Suppressor macrophage (primary cell): ENCODE results near the gene SMIM20.

Experiments
- DNase-seq, 4 experiments: peaks; one replicate each; pipeline ENCODE4 v3.0.0-alpha.2; 2020 to 2022

SMIM20 gene

GRCh38 chr4:25926462-25926861 is 12.4 kb downstream of the SMIM20 start:
- DNase-seq: no peak

- peak in 2 of 4 experiments; percentile 25 to 26 for DNase-seq
Observed at GRCh38 chr4:25927361-25928195, 13.6 kb downstream of the SMIM20 start.

- peak; percentile 72 to 93 (median 82) for DNase-seq
Observed at GRCh38 chr4:25928379-25929297, 14.6 kb downstream of the SMIM20 start.

- no peak for DNase-seq
Observed at GRCh38 chr4:25929298-25929686, 15.3 kb downstream of the SMIM20 start.

- peak in 2 of 4 experiments; percentile 18 to 35 for DNase-seq
Observed at GRCh38 chr4:25930731-25931354, 16.8 kb downstream of the SMIM20 start.

- no peak for DNase-seq
Observed at GRCh38 chr4:25936696-25937095, 22.7 kb downstream of the SMIM20 start.

- DNase-seq: no peak
Observed at GRCh38 chr4:25937801-25938200, 23.8 kb downstream of the SMIM20 start.

GRCh38 chr4:25938366-25938765 is 24.3 kb downstream of the SMIM20 start:
- DNase-seq: no peak

- peak; percentile 52 to 75 (median 61) for DNase-seq
Observed at GRCh38 chr4:25938787-25939186, 24.8 kb downstream of the SMIM20 start.

- peak in 1 of 4 experiments; percentile 11 for DNase-seq
Observed at GRCh38 chr4:25939330-25939729, 25.3 kb downstream of the SMIM20 start.

- DNase-seq: no peak
Observed at GRCh38 chr4:25941457-25942221, 27.6 kb downstream of the SMIM20 start.

- DNase-seq: no peak
Observed at GRCh38 chr4:25943312-25943711, 29.3 kb downstream of the SMIM20 start.

- no peak for DNase-seq
Observed at GRCh38 chr4:25943805-25944204, 29.8 kb downstream of the SMIM20 start.

- DNase-seq: no peak
Observed at GRCh38 chr4:25948051-25948450, 34.0 kb downstream of the SMIM20 start.

- no peak for DNase-seq
Observed at GRCh38 chr4:25949173-25949748, 35.2 kb downstream of the SMIM20 start.

GRCh38 chr4:25949994-25950393 is 36.0 kb downstream of the SMIM20 start:
- no peak for DNase-seq

- DNase-seq: peak in 3 of 4 experiments; percentile 26 to 40 (median 31)
Observed at GRCh38 chr4:25950461-25951389, 36.7 kb downstream of the SMIM20 start.

- no peak for DNase-seq
Observed at GRCh38 chr4:25951390-25951952, 37.5 kb downstream of the SMIM20 start.

- no peak for DNase-seq
Observed at GRCh38 chr4:25953740-25954139, 39.7 kb downstream of the SMIM20 start.

- no peak for DNase-seq
Observed at GRCh38 chr4:25954293-25954904, 40.4 kb downstream of the SMIM20 start.
